Measurements from ENCODE around the gene ODAD2. TPM values are rescaled to one million over a fixed set of nuclear protein-coding genes. Genes with fewer than 3 reads are reported as not detected.

The ODAD2 gene
- total RNA-seq, result 0.35 TPM

GRCh38 chr10:27998954-27999275 lies at the start of gene ODAD2:
Gene ODAD2 (minus strand): TSS chr10:27999079. CDS start chr10:27995142, 3,937 bp downstream.

Small RNA genes lying within 50 kb of the gene (small RNA-seq; reads per million reads assigned to genes)
- not detected for gene MRPS21P5 (ENCODE audit: low replicate concordance)
- not detected for gene RN7SKP132 (ENCODE audit: low replicate concordance)

Data from metanephros (tissue), 2 donors.